ENCODE data around the gene C4orf50. TPM values are rescaled to one million over a fixed set of nuclear protein-coding genes. Genes with fewer than 3 reads are reported as not detected.

Gene C4orf50
- polyA plus RNA-seq, 3 donors, result not detected

DNA sequence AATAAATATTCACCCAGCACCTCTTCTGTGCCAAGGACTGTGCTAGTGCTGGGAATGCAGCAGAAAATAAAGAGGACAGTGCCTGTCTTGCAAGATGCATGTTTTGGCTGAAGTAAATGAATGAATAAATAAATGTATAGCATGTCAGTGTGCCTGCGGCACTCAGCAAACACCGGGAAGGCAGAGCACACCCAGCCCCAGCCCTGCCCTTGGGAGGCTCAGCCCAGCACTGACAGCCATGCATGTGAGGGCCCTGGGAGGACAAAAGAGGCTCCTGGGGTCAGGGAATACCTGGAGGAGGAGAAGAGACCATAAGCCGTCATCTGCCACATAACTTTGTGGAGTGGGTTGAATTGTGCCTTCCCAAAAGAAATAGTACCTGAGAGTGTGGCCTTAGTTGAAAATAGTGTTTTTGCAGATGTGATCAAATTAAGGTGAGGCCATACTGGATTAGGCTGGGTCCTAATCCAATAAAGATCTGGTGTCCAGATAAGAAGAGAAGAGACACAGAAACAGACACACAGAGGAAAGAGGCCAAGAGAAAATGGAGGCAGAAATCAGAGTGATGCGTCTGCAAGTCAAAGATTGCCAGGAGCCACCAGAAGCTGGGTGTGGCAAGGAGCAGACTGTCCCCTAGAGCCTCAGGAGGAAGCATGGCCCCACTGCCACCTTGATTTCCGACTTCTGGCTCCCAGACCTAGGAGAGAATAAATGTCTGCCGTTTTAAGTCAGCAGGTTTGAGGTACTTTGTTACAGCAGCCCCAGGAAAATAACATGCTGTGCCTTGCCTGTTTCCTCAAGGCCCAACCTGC is 16.3 kb downstream of the C4orf50 start:
- H3K4me1 Mint-ChIP-seq, result peaks cover under 1% of the 10 kb centered on the region
- no peaks in the 10 kb centered on the region for H3K27me3 ChIP-seq (ENCODE audit: control insufficient read depth in 2 of 2, insufficient read depth in 2 of 2, low read length in 2 of 2)
- no peaks in the 10 kb centered on the region for H3K79me2 ChIP-seq (ENCODE audit: insufficient read depth, low read length)
- no peak overlapping the region for H3K27ac ChIP-seq (ENCODE audit: low read depth in 1 of 2, low read length in 2 of 2)
- H3K36me3 ChIP-seq (replicated peaks in 1 of 2; ENCODE audit: control insufficient read depth in 1 of 2, insufficient read depth in 2 of 2, low read length in 2 of 2), result no peaks in the 10 kb centered on the region
- no peak overlapping the region for H2AFZ ChIP-seq (ENCODE audit: insufficient read depth, low read depth, low read length, poor library complexity, severe bottlenecking)
- no peak overlapping the region for H3K9ac ChIP-seq (ENCODE audit: insufficient read depth, low read length, poor library complexity, severe bottlenecking)
- peaks cover 0 to 4% (median under 1%) of the 10 kb centered on the region in 3 donors for H3K27me3 Mint-ChIP-seq (ENCODE audit: low read depth in 3 of 3)
- intact Hi-C loops (cut with micrococcal nuclease), result no loop called here
- DNase-seq, result no peak
- no peaks in the 10 kb centered on the region for H3K4me1 ChIP-seq (ENCODE audit: control insufficient read depth in 1 of 2, insufficient read depth in 2 of 2, low read length in 2 of 2)
- 89% methylated on average over 6 of the region's 6 CpGs for WGBS (ENCODE audit: insufficient coverage)
- TF ChIP-seq, protein P1, sequence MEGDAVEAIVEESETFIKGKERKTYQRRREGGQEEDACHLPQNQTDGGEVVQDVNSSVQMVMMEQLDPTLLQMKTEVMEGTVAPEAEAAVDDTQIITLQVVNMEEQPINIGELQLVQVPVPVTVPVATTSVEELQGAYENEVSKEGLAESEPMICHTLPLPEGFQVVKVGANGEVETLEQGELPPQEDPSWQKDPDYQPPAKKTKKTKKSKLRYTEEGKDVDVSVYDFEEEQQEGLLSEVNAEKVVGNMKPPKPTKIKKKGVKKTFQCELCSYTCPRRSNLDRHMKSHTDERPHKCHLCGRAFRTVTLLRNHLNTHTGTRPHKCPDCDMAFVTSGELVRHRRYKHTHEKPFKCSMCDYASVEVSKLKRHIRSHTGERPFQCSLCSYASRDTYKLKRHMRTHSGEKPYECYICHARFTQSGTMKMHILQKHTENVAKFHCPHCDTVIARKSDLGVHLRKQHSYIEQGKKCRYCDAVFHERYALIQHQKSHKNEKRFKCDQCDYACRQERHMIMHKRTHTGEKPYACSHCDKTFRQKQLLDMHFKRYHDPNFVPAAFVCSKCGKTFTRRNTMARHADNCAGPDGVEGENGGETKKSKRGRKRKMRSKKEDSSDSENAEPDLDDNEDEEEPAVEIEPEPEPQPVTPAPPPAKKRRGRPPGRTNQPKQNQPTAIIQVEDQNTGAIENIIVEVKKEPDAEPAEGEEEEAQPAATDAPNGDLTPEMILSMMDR (IDR thresholded peaks at IDR 0.05), result no peak
- no peaks in the 10 kb centered on the region for H3K9me3 ChIP-seq (replicated peaks in 1 of 2; ENCODE audit: control insufficient read depth in 1 of 2, insufficient read depth in 1 of 2, low read length in 2 of 2)
- H3K4me3 ChIP-seq (replicated peaks in 1 of 3; ENCODE audit: low read depth in 2 of 3, low read length in 3 of 3), result no peak overlapping the region
- no peak overlapping the region for H3K4me3 Mint-ChIP-seq
- no peaks in the 10 kb centered on the region for H3K9me3 Mint-ChIP-seq
- H3K36me3 Mint-ChIP-seq, result no peaks in the 10 kb centered on the region
- H3K27ac Mint-ChIP-seq, result no peak overlapping the region
- H4K20me1 ChIP-seq (ENCODE audit: insufficient read depth, low read length), result no peaks in the 10 kb centered on the region
- no peak overlapping the region for H3K4me2 ChIP-seq (replicated peaks; ENCODE audit: extremely low read depth, low read length, poor library complexity, severe bottlenecking)

- 94% methylated on average over 8 of the region's 9 CpGs for WGBS (ENCODE audit: insufficient coverage)
- H3K79me2 ChIP-seq (ENCODE audit: insufficient read depth, low read length), result no peaks in the 10 kb centered on the region
- peaks cover 0 to 6% (median 2%) of the 10 kb centered on the region in 3 donors for H3K27me3 Mint-ChIP-seq (ENCODE audit: low read depth in 3 of 3)
- H3K36me3 Mint-ChIP-seq, result no peaks in the 10 kb centered on the region
- no peak overlapping the region for H3K4me3 Mint-ChIP-seq
- intact Hi-C loops (cut with micrococcal nuclease), result loop anchor here in 1 of 2 donors (5.0 kb wide), 1 partner anchor 327 kb away; no protein-coding TSS in a partner anchor
- H2AFZ ChIP-seq (ENCODE audit: insufficient read depth, low read depth, low read length, poor library complexity, severe bottlenecking), result no peak overlapping the region
- H3K9ac ChIP-seq (ENCODE audit: insufficient read depth, low read length, poor library complexity, severe bottlenecking), result no peak overlapping the region
- no peak for DNase-seq
- no peaks in the 10 kb centered on the region for H3K4me1 ChIP-seq (ENCODE audit: control insufficient read depth in 1 of 2, insufficient read depth in 2 of 2, low read length in 2 of 2)
- no peaks in the 10 kb centered on the region for H3K9me3 ChIP-seq (replicated peaks in 1 of 2; ENCODE audit: control insufficient read depth in 1 of 2, insufficient read depth in 1 of 2, low read length in 2 of 2)
- no peaks in the 10 kb centered on the region for H3K27me3 ChIP-seq (ENCODE audit: control insufficient read depth in 2 of 2, insufficient read depth in 2 of 2, low read length in 2 of 2)
- H3K36me3 ChIP-seq (replicated peaks in 1 of 2; ENCODE audit: control insufficient read depth in 1 of 2, insufficient read depth in 2 of 2, low read length in 2 of 2), result no peaks in the 10 kb centered on the region
- H3K27ac Mint-ChIP-seq, result peak overlapping the region in 1 of 7 donors; percentile 51
- no peak overlapping the region for H3K4me3 ChIP-seq (replicated peaks in 1 of 3; ENCODE audit: low read depth in 2 of 3, low read length in 3 of 3)
- TF ChIP-seq, protein P1 (IDR thresholded peaks at IDR 0.05), result no peak
- H3K9me3 Mint-ChIP-seq, result no peaks in the 10 kb centered on the region
- H3K4me1 Mint-ChIP-seq, result peaks cover 2% of the 10 kb centered on the region
- no peak overlapping the region for H3K27ac ChIP-seq (ENCODE audit: low read depth in 1 of 2, low read length in 2 of 2)
- H4K20me1 ChIP-seq (ENCODE audit: insufficient read depth, low read length), result no peaks in the 10 kb centered on the region
- no peak overlapping the region for H3K4me2 ChIP-seq (replicated peaks; ENCODE audit: extremely low read depth, low read length, poor library complexity, severe bottlenecking)
These were observed 18.3 kb downstream of the C4orf50 start for GRCh38 chr4:5999830-6000365.
